ENCODE results near the gene LHPP.

LHPP gene

GRCh38 chr10:124505279-124505678, 43.7 kb downstream of the LHPP start:
- Histone ChIP-seq H3K79me2 (ENCODE audit: insufficient read depth, low read length) (no peaks in the 10 kb centered on the region), H4K20me1 (ENCODE audit: insufficient read depth, low read length) (no peaks in the 10 kb centered on the region), H3K9me2 (ENCODE audit: low read depth, low read length) (no peaks in the 10 kb centered on the region), H3F3A (ENCODE audit: insufficient read depth, low read length) (no peaks in the 10 kb centered on the region), H3K27ac (ENCODE audit: low read depth, low read length, poor library complexity, severe bottlenecking) (no peak overlapping the region), H3K4me3 (ENCODE audit: low read depth, low read length, poor library complexity, severe bottlenecking) (no peak overlapping the region), H3K9me3 (ENCODE audit: low read length) (peaks cover 5% of the 10 kb centered on the region), H3K9ac (ENCODE audit: low read length) (no peak overlapping the region), H3K27me3 (ENCODE audit: insufficient read depth, low read length) (no peaks in the 10 kb centered on the region), H3K4me2 (ENCODE audit: low read length) (no peak overlapping the region), H3K4me1 (ENCODE audit: insufficient read depth, low read length, severe bottlenecking) (peaks cover 5% of the 10 kb centered on the region), H3K36me3 (ENCODE audit: insufficient read depth, low read length) (peaks cover 10% of the 10 kb centered on the region), H2AFZ (ENCODE audit: low read length) (no peak overlapping the region)
- TF ChIP-seq EZH2 (IDR thresholded peaks at IDR 0.05; ENCODE audit: borderline replicate concordance, low read length) (no peak), CTCF (IDR thresholded peaks at IDR 0.05; ENCODE audit: low read length) (no peak)

GRCh38 chr10:124508070-124508667, 46.5 kb downstream of the LHPP start:
- Histone ChIP-seq H3K9me3 (ENCODE audit: low read length) (no peaks in the 10 kb centered on the region), H3K9me2 (ENCODE audit: low read depth, low read length) (no peaks in the 10 kb centered on the region), H3K36me3 (ENCODE audit: insufficient read depth, low read length) (no peaks in the 10 kb centered on the region), H3K4me3 (ENCODE audit: low read depth, low read length, poor library complexity, severe bottlenecking) (no peak overlapping the region), H3K9ac (ENCODE audit: low read length) (no peak overlapping the region), H2AFZ (ENCODE audit: low read length) (no peak overlapping the region), H3K79me2 (ENCODE audit: insufficient read depth, low read length) (no peaks in the 10 kb centered on the region), H3F3A (ENCODE audit: insufficient read depth, low read length) (no peaks in the 10 kb centered on the region), H3K4me1 (ENCODE audit: insufficient read depth, low read length, severe bottlenecking) (peaks cover 5% of the 10 kb centered on the region), H4K20me1 (ENCODE audit: insufficient read depth, low read length) (no peaks in the 10 kb centered on the region), H3K4me2 (ENCODE audit: low read length) (no peak overlapping the region), H3K27ac (ENCODE audit: low read depth, low read length, poor library complexity, severe bottlenecking) (no peak overlapping the region), H3K27me3 (ENCODE audit: insufficient read depth, low read length) (no peaks in the 10 kb centered on the region)
- TF ChIP-seq EZH2 (IDR thresholded peaks at IDR 0.05; ENCODE audit: borderline replicate concordance, low read length) (no peak), CTCF (IDR thresholded peaks at IDR 0.05; ENCODE audit: low read length) (no peak)

GRCh38 chr10:124508907-124509454, 47.4 kb downstream of the LHPP start:
- no peak overlapping the region for H3K9ac ChIP-seq (ENCODE audit: low read length)

More at GRCh38 chr10:124508907-124509454, 47.4 kb downstream of the LHPP start:
- no peak overlapping the region for H2AFZ ChIP-seq (ENCODE audit: low read length)
- H3K27me3 ChIP-seq (ENCODE audit: insufficient read depth, low read length): no peaks in the 10 kb centered on the region; the same call in 1 of the 2 replicates
- H3K4me3 ChIP-seq (ENCODE audit: low read depth, low read length, poor library complexity, severe bottlenecking): no peak overlapping the region
- H3F3A ChIP-seq (ENCODE audit: insufficient read depth, low read length): no peaks in the 10 kb centered on the region
- no peak overlapping the region for H3K27ac ChIP-seq (ENCODE audit: low read depth, low read length, poor library complexity, severe bottlenecking)
- no peaks in the 10 kb centered on the region for H3K36me3 ChIP-seq (ENCODE audit: insufficient read depth, low read length)
- no peak for TF ChIP-seq EZH2 (IDR thresholded peaks at IDR 0.05; ENCODE audit: borderline replicate concordance, low read length)
- no peak for TF ChIP-seq CTCF (IDR thresholded peaks at IDR 0.05; ENCODE audit: low read length)
- H3K9me2 ChIP-seq (ENCODE audit: low read depth, low read length): no peaks in the 10 kb centered on the region
- H4K20me1 ChIP-seq (ENCODE audit: insufficient read depth, low read length): no peaks in the 10 kb centered on the region
- no peaks in the 10 kb centered on the region for H3K9me3 ChIP-seq (ENCODE audit: low read length)
- H3K4me2 ChIP-seq (ENCODE audit: low read length): no peak overlapping the region
- no peaks in the 10 kb centered on the region for H3K79me2 ChIP-seq (ENCODE audit: insufficient read depth, low read length)
- peaks cover 5% of the 10 kb centered on the region for H3K4me1 ChIP-seq (ENCODE audit: insufficient read depth, low read length, severe bottlenecking)
